Liver (tissue), 3 donors: ENCODE results near the gene FAXC.

ENCODE experiments used
- CTCF ChIP-seq: fragments of 150-350 bp; IDR thresholded peaks from 2 replicates; pipeline ENCODE4 v1.5.1; 2017; ENCODE audit warnings: improper control_type of control experiment, low read depth, low read length; ENCODE audit not compliant: missing input control
- GABPA ChIP-seq, 2 donors: IDR thresholded peaks in 1 of 2; conservative IDR thresholded peaks in 1 of 2; 2 replicates each; pipeline ENCODE4 v1.6.1; 2016; ENCODE audit warnings: antibody characterized with exemption in 2 of 2, mild to moderate bottlenecking in 1 of 2, moderate library complexity in 1 of 2
- JUND ChIP-seq, 2 donors: IDR thresholded peaks; 2 replicates each; pipeline ENCODE4 v1.6.1; 2016; ENCODE audit warnings: antibody characterized with exemption in 2 of 2
- MAX ChIP-seq: IDR thresholded peaks from 2 replicates; pipeline ENCODE4 v1.6.1; 2016; ENCODE audit warnings: antibody characterized with exemption
- RAD21 ChIP-seq, 2 donors: IDR thresholded peaks; 2 replicates each; pipeline ENCODE4 v1.6.1; 2016; ENCODE audit warnings: antibody characterized with exemption in 2 of 2, mild to moderate bottlenecking in 2 of 2
- SP1 ChIP-seq: IDR thresholded peaks from 2 replicates; pipeline ENCODE4 v1.6.1; 2018; ENCODE audit warnings: antibody characterized with exemption, mild to moderate bottlenecking
- TAF1 ChIP-seq: conservative IDR thresholded peaks from 2 replicates; pipeline ENCODE4 v1.6.1; 2016; ENCODE audit warnings: antibody characterized with exemption, mild to moderate bottlenecking
- ZBTB33 ChIP-seq: IDR thresholded peaks from 2 replicates; pipeline ENCODE4 v1.6.1; 2016; ENCODE audit warnings: antibody characterized with exemption
- TF ChIP-seq, protein P1 (sequence below): IDR thresholded peaks from 2 replicates; pipeline ENCODE4 v1.6.1; 2016; ENCODE audit warnings: antibody characterized with exemption, mild to moderate bottlenecking
- donor health status: healthy.
- donor health status: healthy.

GRCh38 chr6:99356641-99357040 lies 7.2 kb upstream of the FAXC start:
- no peak for TF ChIP-seq SP1
- TF ChIP-seq CTCF: no peak
- TF ChIP-seq GABPA (IDR thresholded peaks at IDR 0.05 in 1 of 2, conservative IDR thresholded peaks at IDR 0.05 in 1 of 2): no peak
- no peak for TF ChIP-seq RAD21 (IDR thresholded peaks at IDR 0.05)
- no peak for TF ChIP-seq TAF1
- no peak for TF ChIP-seq ZBTB33
- no peak for TF ChIP-seq JUND (IDR thresholded peaks at IDR 0.05)
- no peak for TF ChIP-seq MAX
- TF ChIP-seq, protein P1, sequence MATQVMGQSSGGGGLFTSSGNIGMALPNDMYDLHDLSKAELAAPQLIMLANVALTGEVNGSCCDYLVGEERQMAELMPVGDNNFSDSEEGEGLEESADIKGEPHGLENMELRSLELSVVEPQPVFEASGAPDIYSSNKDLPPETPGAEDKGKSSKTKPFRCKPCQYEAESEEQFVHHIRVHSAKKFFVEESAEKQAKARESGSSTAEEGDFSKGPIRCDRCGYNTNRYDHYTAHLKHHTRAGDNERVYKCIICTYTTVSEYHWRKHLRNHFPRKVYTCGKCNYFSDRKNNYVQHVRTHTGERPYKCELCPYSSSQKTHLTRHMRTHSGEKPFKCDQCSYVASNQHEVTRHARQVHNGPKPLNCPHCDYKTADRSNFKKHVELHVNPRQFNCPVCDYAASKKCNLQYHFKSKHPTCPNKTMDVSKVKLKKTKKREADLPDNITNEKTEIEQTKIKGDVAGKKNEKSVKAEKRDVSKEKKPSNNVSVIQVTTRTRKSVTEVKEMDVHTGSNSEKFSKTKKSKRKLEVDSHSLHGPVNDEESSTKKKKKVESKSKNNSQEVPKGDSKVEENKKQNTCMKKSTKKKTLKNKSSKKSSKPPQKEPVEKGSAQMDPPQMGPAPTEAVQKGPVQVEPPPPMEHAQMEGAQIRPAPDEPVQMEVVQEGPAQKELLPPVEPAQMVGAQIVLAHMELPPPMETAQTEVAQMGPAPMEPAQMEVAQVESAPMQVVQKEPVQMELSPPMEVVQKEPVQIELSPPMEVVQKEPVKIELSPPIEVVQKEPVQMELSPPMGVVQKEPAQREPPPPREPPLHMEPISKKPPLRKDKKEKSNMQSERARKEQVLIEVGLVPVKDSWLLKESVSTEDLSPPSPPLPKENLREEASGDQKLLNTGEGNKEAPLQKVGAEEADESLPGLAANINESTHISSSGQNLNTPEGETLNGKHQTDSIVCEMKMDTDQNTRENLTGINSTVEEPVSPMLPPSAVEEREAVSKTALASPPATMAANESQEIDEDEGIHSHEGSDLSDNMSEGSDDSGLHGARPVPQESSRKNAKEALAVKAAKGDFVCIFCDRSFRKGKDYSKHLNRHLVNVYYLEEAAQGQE: no peak
